DND-41 (cell line): Measurements from ENCODE around the gene SCAPER.

Experiments used
- ATAC-seq: fragments of 200-7000 bp; cut with Tn5 transposase; 3 replicates; pipeline ENCODE4 v1.9.1; 2021; ENCODE audit warnings: low read depth; ENCODE audit not compliant: insufficient read depth
- DNase-seq: peaks from one replicate; pipeline ENCODE4 v3.0.0-alpha.2; 2020
- H2AFZ ChIP-seq: 2 replicates; pipeline ENCODE4 v1.6.0; 2012; ENCODE audit warnings: low read depth, low read length
- H3K27ac ChIP-seq: 2 replicates; pipeline ENCODE4 v1.5.1; 2012; ENCODE audit warnings: low read length, inconsistent platforms
- H3K27me3 ChIP-seq: fragments of 200-600 bp; sonication (generic); 2 replicates; pipeline ENCODE4 v1.6.0; 2012; ENCODE audit warnings: low read length, mild to moderate bottlenecking, inconsistent platforms; ENCODE audit not compliant: insufficient read depth, poor library complexity
- H3K36me3 ChIP-seq: 2 replicates; pipeline ENCODE4 v1.5.1; 2012; ENCODE audit warnings: low read length, inconsistent platforms; ENCODE audit not compliant: insufficient read depth
- H3K4me1 ChIP-seq: 2 replicates; pipeline ENCODE4 v1.5.1; 2012; ENCODE audit warnings: mild to moderate bottlenecking, low read length; ENCODE audit not compliant: insufficient read depth
- H3K4me2 ChIP-seq: 2 replicates; pipeline ENCODE4 v1.6.0; 2012; ENCODE audit warnings: mild to moderate bottlenecking, moderate library complexity, low read length, inconsistent platforms; ENCODE audit not compliant: insufficient read depth
- H3K4me3 ChIP-seq, 2 experiments: fragments of 200-600 bp in 1 of 2; shearing (Covaris generic) in 1 of 2; 2 replicates each; pipeline ENCODE4 v1.5.1; 2012 to 2016; ENCODE audit warnings: inconsistent platforms in 2 of 2, low read length in 2 of 2, mild to moderate bottlenecking in 2 of 2, low read depth in 1 of 2, moderate library complexity in 1 of 2
- H3K79me2 ChIP-seq: 2 replicates; pipeline ENCODE4 v1.6.0; 2012; ENCODE audit warnings: low read length, inconsistent platforms; ENCODE audit not compliant: insufficient read depth
- H3K9ac ChIP-seq: 2 replicates; pipeline ENCODE4 v1.6.0; 2012; ENCODE audit warnings: low read depth, mild to moderate bottlenecking, inconsistent platforms, low read length, moderate library complexity
- H3K9me3 ChIP-seq: 2 replicates; pipeline ENCODE4 v1.5.1; 2012; ENCODE audit warnings: low read length, moderate library complexity, mild to moderate bottlenecking, inconsistent platforms; ENCODE audit not compliant: insufficient read depth, severe bottlenecking
- H4K20me1 ChIP-seq: 2 replicates; pipeline ENCODE4 v1.6.0; 2012; ENCODE audit warnings: low read length; ENCODE audit not compliant: insufficient read depth
- EZH2 ChIP-seq: IDR thresholded peaks from 3 replicates; pipeline ENCODE4 v1.6.1; 2012; ENCODE audit warnings: borderline replicate concordance, low read depth, mild to moderate bottlenecking, moderate library complexity, low read length, inconsistent platforms; ENCODE audit not compliant: severe bottlenecking
- TF ChIP-seq, protein P1 (sequence below): IDR thresholded peaks from 2 replicates; pipeline ENCODE4 v1.5.1; 2012; ENCODE audit warnings: borderline replicate concordance, low read length, moderate library complexity, mild to moderate bottlenecking; ENCODE audit not compliant: poor library complexity, severe bottlenecking; ENCODE audit errors: extremely low read depth

The SCAPER gene

DNA sequence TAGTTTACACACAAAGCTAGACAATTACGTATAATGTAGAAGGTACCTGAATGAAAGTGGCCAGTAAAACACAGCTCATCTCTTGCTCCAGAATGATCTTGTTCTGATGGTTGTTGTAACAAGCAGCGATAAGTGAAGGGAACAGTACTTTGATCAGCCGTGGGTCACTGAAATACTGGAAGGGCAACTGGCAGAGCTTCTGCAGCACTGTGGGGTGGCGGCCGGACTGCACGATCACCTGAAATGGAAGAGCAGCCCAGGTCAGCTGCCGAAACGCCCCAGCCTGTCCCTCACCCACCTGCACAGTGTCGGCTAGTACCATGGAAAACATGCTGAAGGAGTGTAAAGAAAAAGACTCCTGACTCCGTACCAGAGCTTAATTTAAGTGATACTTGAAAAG is 551.2 kb downstream of the SCAPER start:
- H3K4me1 ChIP-seq = no peaks in the 10 kb centered on the region
- DNase-seq (no peak), ATAC-seq (no peak)
- TF ChIP-seq, protein P1, sequence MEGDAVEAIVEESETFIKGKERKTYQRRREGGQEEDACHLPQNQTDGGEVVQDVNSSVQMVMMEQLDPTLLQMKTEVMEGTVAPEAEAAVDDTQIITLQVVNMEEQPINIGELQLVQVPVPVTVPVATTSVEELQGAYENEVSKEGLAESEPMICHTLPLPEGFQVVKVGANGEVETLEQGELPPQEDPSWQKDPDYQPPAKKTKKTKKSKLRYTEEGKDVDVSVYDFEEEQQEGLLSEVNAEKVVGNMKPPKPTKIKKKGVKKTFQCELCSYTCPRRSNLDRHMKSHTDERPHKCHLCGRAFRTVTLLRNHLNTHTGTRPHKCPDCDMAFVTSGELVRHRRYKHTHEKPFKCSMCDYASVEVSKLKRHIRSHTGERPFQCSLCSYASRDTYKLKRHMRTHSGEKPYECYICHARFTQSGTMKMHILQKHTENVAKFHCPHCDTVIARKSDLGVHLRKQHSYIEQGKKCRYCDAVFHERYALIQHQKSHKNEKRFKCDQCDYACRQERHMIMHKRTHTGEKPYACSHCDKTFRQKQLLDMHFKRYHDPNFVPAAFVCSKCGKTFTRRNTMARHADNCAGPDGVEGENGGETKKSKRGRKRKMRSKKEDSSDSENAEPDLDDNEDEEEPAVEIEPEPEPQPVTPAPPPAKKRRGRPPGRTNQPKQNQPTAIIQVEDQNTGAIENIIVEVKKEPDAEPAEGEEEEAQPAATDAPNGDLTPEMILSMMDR = no peak
- no peaks in the 10 kb centered on the region for H3K9me3 ChIP-seq
- no peak overlapping the region for H3K27ac ChIP-seq
- no peaks in the 10 kb centered on the region for H3K79me2 ChIP-seq
- H3K27me3 ChIP-seq = no peaks in the 10 kb centered on the region
- no peaks in the 10 kb centered on the region for H3K36me3 ChIP-seq
- H3K4me3 ChIP-seq = no peak overlapping the region
- no peak overlapping the region for H3K4me2 ChIP-seq
- no peak overlapping the region for H2AFZ ChIP-seq
- H4K20me1 ChIP-seq = no peaks in the 10 kb centered on the region
- no peak overlapping the region for H3K9ac ChIP-seq

DNA sequence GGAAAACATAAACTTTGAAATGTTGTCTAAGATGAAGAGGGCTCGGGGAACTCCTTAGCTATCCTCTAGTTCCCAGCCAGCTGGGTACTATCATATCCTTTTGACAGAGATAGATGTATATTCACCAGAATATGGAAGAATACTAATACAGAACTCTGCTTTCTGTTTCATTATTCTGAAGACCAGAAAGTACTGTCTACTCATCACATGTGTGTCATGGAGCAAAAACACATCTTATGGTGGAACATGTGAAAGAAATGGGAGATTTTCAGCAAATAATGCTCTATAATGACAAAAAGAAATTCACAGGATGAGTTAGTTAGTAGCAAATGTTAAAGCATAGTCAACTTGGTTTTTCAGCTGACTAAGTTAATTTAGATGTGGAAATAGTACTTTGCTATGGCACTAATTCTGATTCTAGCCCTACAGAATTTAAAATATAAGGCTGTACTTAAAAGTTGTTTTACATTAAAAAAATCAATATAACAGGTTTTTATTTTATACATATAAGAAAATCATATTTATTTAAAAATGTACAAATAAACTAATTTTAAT is 552.0 kb downstream of the SCAPER start:
- no peaks in the 10 kb centered on the region for H3K9me3 ChIP-seq
- TF ChIP-seq, protein P1 = no peak
- TF ChIP-seq EZH2 = no peak
- H3K4me2 ChIP-seq = no peak overlapping the region
- H3K9ac ChIP-seq = no peak overlapping the region
- ATAC-seq (no peak), DNase-seq (no peak)
- no peaks in the 10 kb centered on the region for H4K20me1 ChIP-seq
- no peaks in the 10 kb centered on the region for H3K27me3 ChIP-seq
- no peak overlapping the region for H3K27ac ChIP-seq
- H3K79me2 ChIP-seq = no peaks in the 10 kb centered on the region
- H2AFZ ChIP-seq = no peak overlapping the region
- H3K4me1 ChIP-seq = no peaks in the 10 kb centered on the region
- no peaks in the 10 kb centered on the region for H3K36me3 ChIP-seq
- no peak overlapping the region for H3K4me3 ChIP-seq

DNA sequence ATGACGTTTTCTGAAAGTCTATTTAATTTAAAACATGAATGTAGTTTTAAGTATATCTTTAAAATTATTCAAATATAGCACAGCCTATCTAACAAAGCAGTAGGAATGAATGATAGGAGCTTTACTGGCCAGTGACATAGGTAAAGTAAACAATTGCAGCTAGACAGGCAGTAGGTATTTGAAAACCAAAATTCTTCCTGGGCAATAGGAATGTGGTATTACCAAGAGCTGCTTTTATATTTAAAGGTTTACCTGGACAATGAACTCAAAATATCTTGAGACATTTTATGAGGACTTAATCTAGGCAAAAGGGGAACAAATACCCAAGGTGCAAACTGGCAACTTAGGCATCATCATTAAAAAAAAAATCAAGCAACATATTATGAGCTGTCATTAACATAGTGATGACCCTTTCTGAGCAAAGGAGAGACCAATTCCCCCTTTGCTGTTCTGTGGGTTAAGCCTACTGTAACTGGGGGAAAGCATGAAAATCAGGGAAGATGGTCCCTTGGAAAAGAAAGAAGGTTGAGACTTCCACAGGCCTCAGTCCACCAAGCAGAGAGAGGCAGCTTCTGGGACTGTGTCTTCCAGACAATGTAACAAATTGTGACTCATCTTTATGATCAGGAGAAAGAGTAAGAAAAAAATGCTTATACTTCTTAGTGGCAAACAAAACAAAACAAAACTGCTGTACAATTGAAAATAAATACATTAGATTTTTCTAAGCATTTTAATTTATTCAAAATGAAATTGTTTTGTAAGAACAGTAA is 555.7 kb downstream of the SCAPER start:
- Histone ChIP-seq H2AFZ (no peak overlapping the region), H4K20me1 (no peaks in the 10 kb centered on the region), H3K4me2 (no peak overlapping the region), H3K27ac (no peak overlapping the region), H3K27me3 (no peaks in the 10 kb centered on the region), H3K4me1 (no peaks in the 10 kb centered on the region), H3K9ac (no peak overlapping the region), H3K79me2 (no peaks in the 10 kb centered on the region), H3K36me3 (no peaks in the 10 kb centered on the region), H3K4me3 (no peak overlapping the region), H3K9me3 (no peaks in the 10 kb centered on the region)
- TF ChIP-seq, protein P1 = no peak
- TF ChIP-seq EZH2 = no peak
- ATAC-seq = no peak
- no peak for DNase-seq
